IMR-90 (cell line): Measurements from ENCODE around the gene BIRC5. TPM values are rescaled to one million over a fixed set of nuclear protein-coding genes. Genes with fewer than 3 reads are reported as not detected.

Experiments used
- ATAC-seq: fragments of 200-7000 bp; cut with Tn5 transposase; 2 replicates; pipeline ENCODE4 v1.9.1; 2020; ENCODE audit warnings: low read depth, mild to moderate bottlenecking, moderate library complexity
- BruUV-seq: library from RNA; stranded (reverse); fragments of 400-500 nt; replicated peaks from 2 replicates; lab custom pipeline; 2021; lab: Mats Ljungman, UMichigan
- CTCF ChIA-PET: fragments of 300-600 bp; formaldehyde crosslinking; extraction: SDS; loops from one replicate; lab custom pipeline; 2021; ENCODE audit warnings: antibody characterized with exemption; lab: Yijun Ruan, JAX
- POLR2A ChIA-PET: fragments of 300-600 bp; sonication (Branson Sonifier 250); formaldehyde crosslinking; loops from one replicate; lab custom pipeline; 2022; ENCODE audit warnings: antibody characterized with exemption; ENCODE audit not compliant: unreplicated experiment; lab: Charles Lee
- DNase-seq: peaks from one replicate; pipeline ENCODE4 v3.0.0; 2013
- H2AFZ ChIP-seq: replicated peaks from 2 replicates; pipeline ENCODE3; 2013; ENCODE audit warnings: low read length, mild to moderate bottlenecking; ENCODE audit not compliant: poor library complexity
- H2AK5ac ChIP-seq: 2 replicates; pipeline ENCODE4 v1.6.1; 2013; ENCODE audit warnings: low read depth, low read length, inconsistent platforms
- H2AK9ac ChIP-seq: replicated peaks from 2 replicates; pipeline ENCODE3; 2013; ENCODE audit warnings: mild to moderate bottlenecking, low read depth, low read length, moderate library complexity; ENCODE audit not compliant: poor library complexity
- H2BK120ac ChIP-seq: 2 replicates; pipeline ENCODE4 v1.6.1; 2013; ENCODE audit warnings: low read depth, low read length, inconsistent platforms
- H2BK15ac ChIP-seq: 3 replicates; pipeline ENCODE4 v1.6.1; 2013; ENCODE audit warnings: low read depth, low read length, inconsistent platforms
- H2BK20ac ChIP-seq: 2 replicates; pipeline ENCODE4 v1.6.1; 2013; ENCODE audit warnings: low read depth, mild to moderate bottlenecking, inconsistent platforms, low read length, moderate library complexity
- H2BK5ac ChIP-seq: 2 replicates; pipeline ENCODE4 v1.6.1; 2013; ENCODE audit warnings: mild to moderate bottlenecking, low read depth, low read length, inconsistent platforms; ENCODE audit not compliant: poor library complexity, severe bottlenecking
- H3K14ac ChIP-seq: replicated peaks from 2 replicates; pipeline ENCODE4 v1.6.1; 2013; ENCODE audit warnings: low read depth, low read length, inconsistent platforms
- H3K18ac ChIP-seq: 2 replicates; pipeline ENCODE4 v1.6.1; 2013; ENCODE audit warnings: low read depth, low read length, control low read depth
- H3K23ac ChIP-seq: 2 replicates; pipeline ENCODE4 v1.6.1; 2013; ENCODE audit warnings: low read depth, low read length, inconsistent platforms
- H3K27ac ChIP-seq: 2 replicates; pipeline ENCODE4 v1.5.1; 2013; ENCODE audit warnings: mild to moderate bottlenecking, control low read depth, low read length; ENCODE audit not compliant: insufficient read depth
- H3K27me3 ChIP-seq: 2 replicates; pipeline ENCODE4 v1.6.1; 2013; ENCODE audit warnings: low read length; ENCODE audit not compliant: control insufficient read depth, insufficient read depth
- H3K36me3 ChIP-seq: 2 replicates; pipeline ENCODE4 v1.6.1; 2013; ENCODE audit warnings: low read length, mixed read lengths; ENCODE audit not compliant: control insufficient read depth, insufficient read depth
- H3K4ac ChIP-seq: 2 replicates; pipeline ENCODE4 v1.6.1; 2013; ENCODE audit warnings: low read depth, low read length, inconsistent platforms
- H3K4me1 ChIP-seq: 2 replicates; pipeline ENCODE4 v1.6.1; 2013; ENCODE audit warnings: low read length, mixed read lengths; ENCODE audit not compliant: control insufficient read depth, insufficient read depth
- H3K4me2 ChIP-seq: 2 replicates; pipeline ENCODE4 v1.6.1; 2013; ENCODE audit warnings: low read depth, mild to moderate bottlenecking, control low read depth, low read length, moderate library complexity
- H3K4me3 ChIP-seq: 2 replicates; pipeline ENCODE4 v1.5.1; 2013; ENCODE audit warnings: low read depth, mild to moderate bottlenecking, control low read depth, low read length, moderate library complexity; ENCODE audit not compliant: insufficient read depth
- H3K56ac ChIP-seq: 2 replicates; pipeline ENCODE4 v1.6.1; 2013; ENCODE audit warnings: low read length, inconsistent platforms; ENCODE audit not compliant: insufficient read depth; ENCODE audit errors: extremely low read depth
- H3K79me1 ChIP-seq, 2 experiments: 2 replicates each; pipeline ENCODE4 v1.6.1; 2013; ENCODE audit warnings: low read length in 2 of 2, inconsistent platforms in 1 of 2, low read depth in 1 of 2
- H3K9ac ChIP-seq: 2 replicates; pipeline ENCODE4 v1.6.1; 2013; ENCODE audit warnings: low read depth, low read length, control low read depth
- H3K9me1 ChIP-seq: 2 replicates; pipeline ENCODE4 v1.6.1; 2013; ENCODE audit warnings: low read length, inconsistent platforms; ENCODE audit not compliant: insufficient read depth
- H3K9me3 ChIP-seq: 2 replicates; pipeline ENCODE4 v1.6.1; 2013; ENCODE audit warnings: low read length; ENCODE audit not compliant: control insufficient read depth, insufficient read depth
- H4K20me1 ChIP-seq: 2 replicates; pipeline ENCODE4 v1.6.1; 2013; ENCODE audit warnings: low read length, inconsistent platforms; ENCODE audit not compliant: insufficient read depth
- H4K5ac ChIP-seq: 2 replicates; pipeline ENCODE4 v1.6.1; 2013; ENCODE audit warnings: mild to moderate bottlenecking, low read depth, low read length, control low read depth
- H4K8ac ChIP-seq, 2 experiments: 2 replicates each; pipeline ENCODE4 v1.6.1; 2013; ENCODE audit warnings: low read depth in 2 of 2, low read length in 2 of 2, control low read depth in 1 of 2, inconsistent platforms in 1 of 2
- H4K91ac ChIP-seq: 2 replicates; pipeline ENCODE4 v1.6.1; 2013; ENCODE audit warnings: low read depth, low read length, inconsistent platforms; ENCODE audit not compliant: insufficient read depth
- BHLHE40 ChIP-seq: fragments of 150-350 bp; IDR thresholded peaks from 2 replicates; pipeline ENCODE4 v1.6.1; 2016; ENCODE audit warnings: mild to moderate bottlenecking, low read depth, low read length
- CEBPB ChIP-seq: IDR thresholded peaks from 2 replicates; pipeline ENCODE4 v1.6.1; 2012; ENCODE audit warnings: low read depth, low read length, improper control_type of control experiment
- CHD1 ChIP-seq: IDR thresholded peaks from 2 replicates; pipeline ENCODE4 v1.6.1; 2012; ENCODE audit warnings: low read depth, low read length, improper control_type of control experiment
- FOS ChIP-seq: fragments of 150-350 bp; IDR thresholded peaks from 2 replicates; pipeline ENCODE4 v1.6.1; 2016; ENCODE audit warnings: low read depth, low read length
- MAFK ChIP-seq: IDR thresholded peaks from 2 replicates; pipeline ENCODE4 v1.6.1; 2012; ENCODE audit warnings: low read depth, low read length, improper control_type of control experiment
- MAZ ChIP-seq: IDR thresholded peaks from 2 replicates; pipeline ENCODE4 v1.6.1; 2012; ENCODE audit warnings: low read depth, mild to moderate bottlenecking, low read length, improper control_type of control experiment, moderate library complexity, borderline replicate concordance
- MXI1 ChIP-seq: IDR thresholded peaks from 2 replicates; pipeline ENCODE4 v1.6.1; 2012; ENCODE audit warnings: low read depth, mild to moderate bottlenecking, low read length, moderate library complexity, borderline replicate concordance
- NFE2L2 ChIP-seq: fragments of 150-350 bp; IDR thresholded peaks from 2 replicates; pipeline ENCODE4 v1.6.1; 2016; ENCODE audit warnings: low read depth, mild to moderate bottlenecking, low read length
- POLR2A ChIP-seq: IDR thresholded peaks from 2 replicates; pipeline ENCODE4 v1.6.1; 2012; ENCODE audit warnings: mild to moderate bottlenecking, low read depth, low read length
- RAD21 ChIP-seq: IDR thresholded peaks from 2 replicates; pipeline ENCODE4 v1.6.1; 2012; ENCODE audit warnings: low read length, improper control_type of control experiment
- RCOR1 ChIP-seq: IDR thresholded peaks from 2 replicates; pipeline ENCODE4 v1.6.1; 2012; ENCODE audit warnings: mild to moderate bottlenecking, low read length, improper control_type of control experiment; ENCODE audit not compliant: insufficient replicate concordance
- RFX5 ChIP-seq: IDR thresholded peaks from 2 replicates; pipeline ENCODE4 v1.8.0; 2012; ENCODE audit warnings: low read depth, mild to moderate bottlenecking, low read length, moderate library complexity
- SMC3 ChIP-seq: fragments of 150-350 bp; IDR thresholded peaks from 2 replicates; pipeline ENCODE4 v1.6.1; 2016; ENCODE audit warnings: low read depth, mild to moderate bottlenecking, antibody characterized with exemption, low read length, moderate library complexity
- WGBS, 2 experiments: methylation state at CpG; one replicate each; pipeline versions ENCODE4 v1.1.5 to v1.1.7; 2013; ENCODE audit warnings: missing lambda C conversion rate in 2 of 2; ENCODE audit not compliant: insufficient read length in 1 of 2; ENCODE audit errors: extremely low coverage in 2 of 2; 5-methylcytosine and 5-hydroxymethylcytosine counted together
- dilution Hi-C: fragments of 300-500 bp; cut with HindIII; formaldehyde crosslinking; loops from one replicate; pipeline ENCODE4 v1.14.3; 2018; ENCODE audit warnings: low sequenced_read_pairs; ENCODE audit not compliant: unreplicated experiment
- in situ Hi-C: fragments of 300-500 bp; cut with MboI; formaldehyde crosslinking; loops from 3 replicates; pipeline ENCODE4 v1.14.3; 2019; ENCODE audit warnings: low sequenced_read_pairs, inconsistent platforms, mixed read lengths
- intact Hi-C: fragments of 100-400 bp; cut with micrococcal nuclease; formaldehyde crosslinking; loops from 2 replicates; pipeline ENCODE4 v1.10.0; 2022
- polyA plus RNA-seq, 3 experiments: library from polyadenylated mRNA; depleted of rRNA; stranded (reverse); fragments of >200 nt; gene quantifications; 2 replicates each; pipeline ENCODE4 v1.2.3, GENCODE V29; 2012; ENCODE audit warnings: low replicate concordance in 1 of 3
- total RNA-seq: library from RNA; depleted of rRNA; stranded (reverse); fragments of >200 nt; gene quantifications from 2 replicates; pipeline ENCODE4 v1.2.3, GENCODE V29; 2012
- TF ChIP-seq, protein P1 (sequence below): fragments of 150-350 bp; IDR thresholded peaks from 2 replicates; pipeline ENCODE4 v1.6.1; 2017; ENCODE audit warnings: mild to moderate bottlenecking, antibody characterized with exemption, low read length, low read depth
- TF ChIP-seq, protein P2 (sequence below): fragments of 150-350 bp; IDR thresholded peaks from 2 replicates; pipeline ENCODE4 v1.6.1; 2016; ENCODE audit warnings: low read depth, mild to moderate bottlenecking, low read length, moderate library complexity, borderline replicate concordance

BIRC5 gene
- total and polyA plus RNA-seq, 2 of the 4 experiments (the other 2 are of a cell fraction) = 16.6 to 52.7 TPM

DNA sequence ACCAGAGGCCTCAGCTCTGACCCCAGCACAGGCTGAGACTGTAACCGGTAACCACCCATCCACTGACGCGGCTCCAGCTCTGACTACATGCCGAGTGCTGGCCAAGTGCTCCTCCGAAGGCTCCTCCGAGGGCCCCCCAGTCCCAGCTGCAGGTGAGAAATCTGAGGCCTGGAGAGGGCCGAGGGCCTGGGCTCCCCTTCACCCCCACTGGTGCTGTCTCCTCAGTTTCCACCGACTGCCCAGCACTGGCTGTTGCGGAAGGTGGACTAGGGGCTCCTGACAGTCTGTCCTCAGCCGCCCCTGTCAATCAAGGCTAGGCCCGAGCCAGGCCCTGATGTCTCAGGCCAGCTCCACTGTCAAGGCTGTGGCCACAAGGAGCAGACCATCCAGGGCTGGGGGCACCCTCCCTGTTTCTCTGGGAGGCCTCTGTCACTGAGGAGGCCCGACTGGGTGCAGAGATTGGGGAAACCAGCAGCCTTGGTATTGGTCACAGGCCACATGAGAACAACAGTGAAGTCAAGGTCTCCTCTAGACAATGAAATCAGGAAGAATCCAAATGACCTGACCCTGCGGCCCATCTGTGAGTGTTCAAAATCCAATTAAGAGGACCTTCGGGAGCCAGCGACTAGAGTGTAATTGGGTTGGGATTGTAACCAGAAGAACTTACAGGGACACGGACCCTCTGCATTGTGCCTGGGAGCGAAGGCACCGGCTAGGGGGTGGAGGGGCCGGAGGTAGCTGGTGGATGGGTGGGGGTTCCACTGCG lies 22.5 kb downstream of the BIRC5 start:
- DNase-seq = no peak
- no peak overlapping the region for H3K4me2 ChIP-seq
- no peaks in the 10 kb centered on the region for H3K36me3 ChIP-seq
- H3K9ac ChIP-seq = no peak overlapping the region
- H4K91ac ChIP-seq = no peak overlapping the region
- no TSS peak for BruUV-seq
- no peaks in the 10 kb centered on the region for H3K9me3 ChIP-seq
- no peak overlapping the region for H2AFZ ChIP-seq
- H3K9me1 ChIP-seq = no peaks in the 10 kb centered on the region
- H3K79me1 ChIP-seq = no peaks in the 10 kb centered on the region
- no peak overlapping the region for H3K4me3 ChIP-seq
- no peak overlapping the region for H2AK5ac ChIP-seq
- dilution Hi-C loops (no loop called here), in situ Hi-C loops (no loop called here), intact Hi-C loops (no loop called here)
- no peak overlapping the region for H2BK5ac ChIP-seq
- no peak overlapping the region for H2BK15ac ChIP-seq
- POLR2A ChIA-PET = no interaction called here
- 85% methylated on average over 8 of the region's 20 CpGs; no CpG with 5 or more reads in 1 of the 2 experiments for WGBS, 2 experiments
- no peaks in the 10 kb centered on the region for H3K4me1 ChIP-seq
- H4K8ac ChIP-seq = no peak overlapping the region
- H3K18ac ChIP-seq = no peak overlapping the region
- no peak overlapping the region for H3K4ac ChIP-seq
- H2AK9ac ChIP-seq = no peak overlapping the region
- H3K23ac ChIP-seq = no peak overlapping the region
- no peak overlapping the region for H3K14ac ChIP-seq
- CTCF ChIA-PET = interaction anchor here (0.6 to 1.4 kb wide), 2 partner anchors 15 to 131 kb away, joined by 3 to 5 read pairs; no protein-coding TSS in a partner anchor
- H3K27me3 ChIP-seq = peaks cover 39% of the 10 kb centered on the region
- H3K56ac ChIP-seq = no peak overlapping the region
- H3K27ac ChIP-seq = no peak overlapping the region
- H4K5ac ChIP-seq = no peak overlapping the region
- H2BK120ac ChIP-seq = no peak overlapping the region
- no peak overlapping the region for H2BK20ac ChIP-seq
- ATAC-seq = no peak
- no peaks in the 10 kb centered on the region for H4K20me1 ChIP-seq
- no peak for TF ChIP-seq NFE2L2
- TF ChIP-seq, protein P1, sequence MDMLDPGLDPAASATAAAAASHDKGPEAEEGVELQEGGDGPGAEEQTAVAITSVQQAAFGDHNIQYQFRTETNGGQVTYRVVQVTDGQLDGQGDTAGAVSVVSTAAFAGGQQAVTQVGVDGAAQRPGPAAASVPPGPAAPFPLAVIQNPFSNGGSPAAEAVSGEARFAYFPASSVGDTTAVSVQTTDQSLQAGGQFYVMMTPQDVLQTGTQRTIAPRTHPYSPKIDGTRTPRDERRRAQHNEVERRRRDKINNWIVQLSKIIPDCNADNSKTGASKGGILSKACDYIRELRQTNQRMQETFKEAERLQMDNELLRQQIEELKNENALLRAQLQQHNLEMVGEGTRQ = no peak
- TF ChIP-seq MAZ = no peak
- no peak for TF ChIP-seq BHLHE40
- TF ChIP-seq MXI1 = no peak
- TF ChIP-seq RAD21 = no peak
- TF ChIP-seq RFX5 = no peak
- TF ChIP-seq, protein P2, sequence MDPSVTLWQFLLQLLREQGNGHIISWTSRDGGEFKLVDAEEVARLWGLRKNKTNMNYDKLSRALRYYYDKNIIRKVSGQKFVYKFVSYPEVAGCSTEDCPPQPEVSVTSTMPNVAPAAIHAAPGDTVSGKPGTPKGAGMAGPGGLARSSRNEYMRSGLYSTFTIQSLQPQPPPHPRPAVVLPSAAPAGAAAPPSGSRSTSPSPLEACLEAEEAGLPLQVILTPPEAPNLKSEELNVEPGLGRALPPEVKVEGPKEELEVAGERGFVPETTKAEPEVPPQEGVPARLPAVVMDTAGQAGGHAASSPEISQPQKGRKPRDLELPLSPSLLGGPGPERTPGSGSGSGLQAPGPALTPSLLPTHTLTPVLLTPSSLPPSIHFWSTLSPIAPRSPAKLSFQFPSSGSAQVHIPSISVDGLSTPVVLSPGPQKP = no peak
- TF ChIP-seq MAFK = no peak
- TF ChIP-seq POLR2A = no peak
- no peak for TF ChIP-seq FOS
- TF ChIP-seq CHD1 = no peak
- no peak for TF ChIP-seq CEBPB
- no peak for TF ChIP-seq SMC3
- no peak for TF ChIP-seq RCOR1
